GM15510 (cell line): ENCODE data around the gene AP3D1.
A peak's percentile ranks its signal among the peaks of the same experiment; 100 is the strongest.

ENCODE experiments used
- POLR2A ChIP-seq: IDR thresholded peaks from 3 replicates; pipeline ENCODE4 v1.6.1; 2011; ENCODE audit warnings: borderline replicate concordance; ENCODE audit not compliant: insufficient read length; ENCODE audit errors: extremely low read depth

Gene AP3D1

GRCh38 chr19:2080336-2080988 is 70.9 kb downstream of the AP3D1 start:
- TF ChIP-seq POLR2A = no peak

- TF ChIP-seq POLR2A = no peak
These were observed 71.5 kb downstream of the AP3D1 start for GRCh38 chr19:2079865-2080301.

GRCh38 chr19:2079076-2079864 is 72.1 kb downstream of the AP3D1 start:
- no peak for TF ChIP-seq POLR2A

- no peak for TF ChIP-seq POLR2A
These were observed 73.3 kb downstream of the AP3D1 start for GRCh38 chr19:2077833-2078619.

GRCh38 chr19:2077398-2077797 is 74.0 kb downstream of the AP3D1 start:
- peak; percentile 8 for TF ChIP-seq POLR2A

GRCh38 chr19:2076526-2076944 is 74.8 kb downstream of the AP3D1 start:
- TF ChIP-seq POLR2A = no peak

GRCh38 chr19:2072757-2073551 is 78.4 kb downstream of the AP3D1 start:
- TF ChIP-seq POLR2A = no peak

GRCh38 chr19:2070986-2071673 is 80.2 kb downstream of the AP3D1 start:
- no peak for TF ChIP-seq POLR2A

- no peak for TF ChIP-seq POLR2A
These were observed 80.9 kb downstream of the AP3D1 start for GRCh38 chr19:2070436-2070827.

- TF ChIP-seq POLR2A = no peak
These were observed 86.4 kb downstream of the AP3D1 start for GRCh38 chr19:2064788-2065524.

GRCh38 chr19:2064395-2064787 is 87.0 kb downstream of the AP3D1 start:
- no peak for TF ChIP-seq POLR2A

- TF ChIP-seq POLR2A = no peak
These were observed 87.5 kb downstream of the AP3D1 start for GRCh38 chr19:2063824-2064223.

GRCh38 chr19:2062770-2063169 is 88.6 kb downstream of the AP3D1 start:
- no peak for TF ChIP-seq POLR2A
